ENCODE measurements around the gene GPR156.

GPR156 gene

GRCh38 chr3:120151791-120152190 is 133.2 kb downstream of the GPR156 start:
- CTCF ChIA-PET, result interaction anchor here (0.6 to 1.4 kb wide), 2 partner anchors 127 to 260 kb away, joined by 3 read pairs; no protein-coding TSS in a partner anchor
- no peak overlapping the region for H3K4me3 Mint-ChIP-seq
- H3K27me3 Mint-ChIP-seq, result no peaks in the 10 kb centered on the region
- peaks cover 14% of the 10 kb centered on the region for H3K4me1 Mint-ChIP-seq
- H3K27ac Mint-ChIP-seq, result no peak overlapping the region
- no peaks in the 10 kb centered on the region for H3K36me3 Mint-ChIP-seq
- DNase-seq, result no peak
- H3K9me3 Mint-ChIP-seq, result peaks cover 23% of the 10 kb centered on the region

- no peak for DNase-seq
- H3K4me3 Mint-ChIP-seq, result no peak overlapping the region
- CTCF ChIA-PET, result interaction anchor here (1.9 to 6.1 kb wide), 2 partner anchors 256 to 269 kb away, joined by 5 to 47 read pairs; no protein-coding TSS in a partner anchor
- no peaks in the 10 kb centered on the region for H3K36me3 Mint-ChIP-seq
- no peaks in the 10 kb centered on the region for H3K9me3 Mint-ChIP-seq
- peaks cover 17% of the 10 kb centered on the region for H3K4me1 Mint-ChIP-seq
- H3K27ac Mint-ChIP-seq, result no peak overlapping the region
- no peaks in the 10 kb centered on the region for H3K27me3 Mint-ChIP-seq
Measured at GRCh38 chr3:120148187-120148949, 136.7 kb downstream of the GPR156 start.

- CTCF ChIA-PET, result interaction anchor here (0.7 to 6.1 kb wide), 10 partner anchors 13 to 328 kb away, joined by 3 to 47 read pairs (median 4); no protein-coding TSS in a partner anchor
- no peak overlapping the region for H3K4me3 Mint-ChIP-seq
- peak; percentile 64 for DNase-seq
Measured at GRCh38 chr3:120147072-120147871, 137.8 kb downstream of the GPR156 start.

GRCh38 chr3:120145542-120146285 is 139.3 kb downstream of the GPR156 start:
- DNase-seq, result no peak
- Mint-ChIP-seq H3K9me3 (no peaks in the 10 kb centered on the region), H3K4me3 (no peak overlapping the region), H3K27ac (no peak overlapping the region), H3K4me1 (peaks cover 17% of the 10 kb centered on the region), H3K36me3 (no peaks in the 10 kb centered on the region), H3K27me3 (no peaks in the 10 kb centered on the region)
- CTCF ChIA-PET, result interaction anchor here (1.7 to 6.1 kb wide), 2 partner anchors 11 to 254 kb away, joined by 5 to 47 read pairs; no protein-coding TSS in a partner anchor

More at GRCh38 chr3:120147072-120147871, 137.8 kb downstream of the GPR156 start:
- H3K27me3 Mint-ChIP-seq, result no peaks in the 10 kb centered on the region
- H3K36me3 Mint-ChIP-seq, result no peaks in the 10 kb centered on the region
- no peak overlapping the region for H3K27ac Mint-ChIP-seq
- peaks cover 17% of the 10 kb centered on the region for H3K4me1 Mint-ChIP-seq
- no peaks in the 10 kb centered on the region for H3K9me3 Mint-ChIP-seq

- Mint-ChIP-seq H3K9me3 (no peaks in the 10 kb centered on the region), H3K27me3 (no peaks in the 10 kb centered on the region), H3K4me3 (no peak overlapping the region), H3K4me1 (peaks cover 17% of the 10 kb centered on the region), H3K27ac (no peak overlapping the region), H3K36me3 (no peaks in the 10 kb centered on the region)
- DNase-seq, result no peak
- CTCF ChIA-PET, result no interaction called here
Measured at GRCh38 chr3:120144267-120144666, 140.8 kb downstream of the GPR156 start.

- no peak for DNase-seq
- Mint-ChIP-seq H3K4me3 (no peak overlapping the region), H3K27me3 (no peaks in the 10 kb centered on the region), H3K9me3 (no peaks in the 10 kb centered on the region), H3K36me3 (no peaks in the 10 kb centered on the region), H3K4me1 (peaks cover 15% of the 10 kb centered on the region), H3K27ac (no peak overlapping the region)
- CTCF ChIA-PET, result no interaction called here
Measured at GRCh38 chr3:120143676-120144075, 141.3 kb downstream of the GPR156 start.

GRCh38 chr3:120142236-120142635 is 142.8 kb downstream of the GPR156 start:
- H3K36me3 Mint-ChIP-seq, result no peaks in the 10 kb centered on the region
- no peak for DNase-seq
- H3K4me3 Mint-ChIP-seq, result no peak overlapping the region
- H3K4me1 Mint-ChIP-seq, result peaks cover 8% of the 10 kb centered on the region
- H3K27me3 Mint-ChIP-seq, result no peaks in the 10 kb centered on the region
- CTCF ChIA-PET, result no interaction called here
- no peak overlapping the region for H3K27ac Mint-ChIP-seq
- no peaks in the 10 kb centered on the region for H3K9me3 Mint-ChIP-seq

GRCh38 chr3:120140098-120140742 is 144.8 kb downstream of the GPR156 start:
- DNase-seq, result no peak
- Mint-ChIP-seq H3K9me3 (no peaks in the 10 kb centered on the region), H3K27ac (no peak overlapping the region), H3K4me1 (no peaks in the 10 kb centered on the region), H3K36me3 (no peaks in the 10 kb centered on the region), H3K27me3 (no peaks in the 10 kb centered on the region), H3K4me3 (no peak overlapping the region)
- CTCF ChIA-PET, result interaction anchor here (0.7 kb wide), 1 partner anchor 9 kb away, joined by 3 read pairs; no protein-coding TSS in a partner anchor

GRCh38 chr3:120139140-120139539 is 145.9 kb downstream of the GPR156 start:
- Mint-ChIP-seq H3K36me3 (no peaks in the 10 kb centered on the region), H3K4me1 (no peaks in the 10 kb centered on the region), H3K9me3 (no peaks in the 10 kb centered on the region), H3K27me3 (no peaks in the 10 kb centered on the region), H3K4me3 (no peak overlapping the region), H3K27ac (no peak overlapping the region)
- DNase-seq, result no peak
- CTCF ChIA-PET, result no interaction called here

- H3K4me3 Mint-ChIP-seq, result no peak overlapping the region
- CTCF ChIA-PET, result no interaction called here
- no peak for DNase-seq
- H3K4me1 Mint-ChIP-seq, result no peaks in the 10 kb centered on the region
- H3K27ac Mint-ChIP-seq, result no peak overlapping the region
- H3K36me3 Mint-ChIP-seq, result no peaks in the 10 kb centered on the region
- no peaks in the 10 kb centered on the region for H3K27me3 Mint-ChIP-seq
- no peaks in the 10 kb centered on the region for H3K9me3 Mint-ChIP-seq
Measured at GRCh38 chr3:120137548-120137947, 147.5 kb downstream of the GPR156 start.

GRCh38 chr3:120130656-120131055 is 154.4 kb downstream of the GPR156 start:
- no peak for DNase-seq
- H3K4me3 Mint-ChIP-seq, result no peak overlapping the region
- no peaks in the 10 kb centered on the region for H3K4me1 Mint-ChIP-seq
- no peaks in the 10 kb centered on the region for H3K36me3 Mint-ChIP-seq
- H3K27me3 Mint-ChIP-seq, result no peaks in the 10 kb centered on the region
- no peak overlapping the region for H3K27ac Mint-ChIP-seq
- no peaks in the 10 kb centered on the region for H3K9me3 Mint-ChIP-seq
- CTCF ChIA-PET, result no interaction called here

- H3K27me3 Mint-ChIP-seq, result no peaks in the 10 kb centered on the region
- no peaks in the 10 kb centered on the region for H3K4me1 Mint-ChIP-seq
- CTCF ChIA-PET, result no interaction called here
- no peaks in the 10 kb centered on the region for H3K9me3 Mint-ChIP-seq
- H3K36me3 Mint-ChIP-seq, result no peaks in the 10 kb centered on the region
- no peak for DNase-seq
- no peak overlapping the region for H3K27ac Mint-ChIP-seq
- no peak overlapping the region for H3K4me3 Mint-ChIP-seq
Measured at GRCh38 chr3:120129718-120130513, 155.1 kb downstream of the GPR156 start.

- Mint-ChIP-seq H3K9me3 (no peaks in the 10 kb centered on the region), H3K27ac (no peak overlapping the region), H3K4me3 (no peak overlapping the region), H3K27me3 (no peaks in the 10 kb centered on the region), H3K36me3 (no peaks in the 10 kb centered on the region), H3K4me1 (no peaks in the 10 kb centered on the region)
- CTCF ChIA-PET, result no interaction called here
- DNase-seq, result no peak
Measured at GRCh38 chr3:120129051-120129450, 156.0 kb downstream of the GPR156 start.

Measured in activated naive CD4-positive, alpha-beta T cell treated with anti-CD3 and anti-CD28 coated beads, Interleukin-2, amount 10 ng/mL, durations not matched to agents 7 days and 5 days (primary cell).